Keratinocyte (primary cell): ENCODE measurements around the gene SPTBN4. TPM values are rescaled to one million over a fixed set of nuclear protein-coding genes. Genes with fewer than 3 reads are reported as not detected.

Experiments used
- DNase-seq: peaks from one replicate; pipeline ENCODE4 v3.0.0-alpha.2; 2011; ENCODE audit warnings: low read depth, missing footprints, low spot score
- FAIRE-seq: peaks from 2 replicates; lab custom pipeline; 2011; peaks lifted over from hg19 to GRCh38; lab: Jason Lieb, UNC
- H2AFZ ChIP-seq: 2 replicates; pipeline ENCODE4 v1.6.0; 2012; ENCODE audit warnings: low read length, control low read depth, inconsistent platforms; ENCODE audit not compliant: control insufficient read depth
- H3K27ac ChIP-seq: 2 replicates; pipeline ENCODE4 v1.5.1; 2011; ENCODE audit warnings: low read length; ENCODE audit not compliant: control insufficient read depth, insufficient read depth
- H3K27me3 ChIP-seq: 3 replicates; pipeline ENCODE4 v1.6.0; 2011; ENCODE audit warnings: low read length; ENCODE audit not compliant: control insufficient read depth, insufficient read depth; ENCODE audit errors: extremely low read depth
- H3K36me3 ChIP-seq, 2 experiments: 2 replicates in 1 of 2; 3 replicates in 1 of 2; pipeline ENCODE4 v1.5.1; 2011; ENCODE audit warnings: low read length in 2 of 2, mild to moderate bottlenecking in 1 of 2; ENCODE audit not compliant: control insufficient read depth in 2 of 2, insufficient read depth in 2 of 2; ENCODE audit errors: extremely low read depth in 1 of 2
- H3K4me1 ChIP-seq: 3 replicates; pipeline ENCODE4 v1.5.1; 2011; ENCODE audit warnings: low read length; ENCODE audit not compliant: control insufficient read depth, insufficient read depth; ENCODE audit errors: extremely low read depth
- H3K4me2 ChIP-seq: 3 replicates; pipeline ENCODE4 v1.6.0; 2011; ENCODE audit warnings: low read depth, low read length; ENCODE audit not compliant: control insufficient read depth, insufficient read depth; ENCODE audit errors: extremely low read depth
- H3K4me3 ChIP-seq, 3 experiments: fragments of 200-600 bp in 1 of 3; sonication (generic) in 1 of 3; 2 replicates in 2 of 3; 3 replicates in 1 of 3; pipeline ENCODE4 v1.5.1; 2011 to 2016; ENCODE audit warnings: low read length in 3 of 3, mild to moderate bottlenecking in 3 of 3, control low read depth in 2 of 3, inconsistent platforms in 1 of 3, low read depth in 1 of 3, mixed read lengths in 1 of 3, mixed run types in 1 of 3, moderate library complexity in 1 of 3; ENCODE audit not compliant: control insufficient read depth in 2 of 3, insufficient read depth in 2 of 3; ENCODE audit errors: extremely low read depth in 1 of 3
- H3K79me2 ChIP-seq: 2 replicates; pipeline ENCODE4 v1.6.0; 2012; ENCODE audit warnings: low read length; ENCODE audit not compliant: control insufficient read depth, insufficient read depth
- H3K9ac ChIP-seq: 3 replicates; pipeline ENCODE4 v1.6.0; 2011; ENCODE audit warnings: low read length; ENCODE audit not compliant: control insufficient read depth, insufficient read depth; ENCODE audit errors: extremely low read depth
- H3K9me1 ChIP-seq: 3 replicates; pipeline ENCODE4 v1.6.0; 2011; ENCODE audit warnings: low read length; ENCODE audit not compliant: control insufficient read depth, insufficient read depth; ENCODE audit errors: extremely low read depth
- H3K9me3 ChIP-seq: 2 replicates; pipeline ENCODE4 v1.5.1; 2012; ENCODE audit warnings: low read depth, low read length; ENCODE audit not compliant: control insufficient read depth
- H4K20me1 ChIP-seq: 3 replicates; pipeline ENCODE4 v1.6.0; 2011; ENCODE audit warnings: low read length; ENCODE audit not compliant: control insufficient read depth, insufficient read depth; ENCODE audit errors: extremely low read depth
- CTCF ChIP-seq, 3 experiments: IDR thresholded peaks in 1 of 3; conservative IDR thresholded peaks in 1 of 3; optimal IDR thresholded peaks in 1 of 3; 2 replicates in 2 of 3; 3 replicates in 1 of 3; pipeline versions ENCODE3 to v1.5.1; 2011; ENCODE audit warnings: low read length in 3 of 3, mild to moderate bottlenecking in 3 of 3, moderate library complexity in 2 of 3, control low read depth in 1 of 3, inconsistent platforms in 1 of 3; ENCODE audit not compliant: insufficient read depth in 2 of 3; ENCODE audit errors: extremely low read depth in 1 of 3
- EZH2 ChIP-seq: IDR thresholded peaks from one replicate; pipeline ENCODE4 v1.6.1; 2012; ENCODE audit warnings: inconsistent platforms, mild to moderate bottlenecking, low read length, moderate library complexity
- dilution Hi-C: fragments of 300-500 bp; cut with MboI; formaldehyde crosslinking; loops from one replicate; pipeline ENCODE4 v1.7.0; 2020; ENCODE audit warnings: low sequenced_read_pairs; ENCODE audit not compliant: extremely low pct_ligation_motif_present
- polyA plus RNA-seq, 5 experiments: library from polyadenylated mRNA; depleted of rRNA in 3 of 5; stranded (reverse) in 3 of 5; stranded (forward) in 1 of 5; unstranded in 1 of 5; fragments of >200 nt; gene quantifications; 1 replicate in 1 of 5; 2 replicates in 3 of 5; 3 replicates in 1 of 5; pipeline versions ENCODE4 v1.2.1 to v1.2.3, GENCODE V29; 2011 to 2012; ENCODE audit warnings: missing spikeins in 2 of 5, low read depth in 1 of 5, low replicate concordance in 1 of 5

The SPTBN4 gene
- polyA plus RNA-seq, 1 donor (not counting 4 experiments of a cell fraction or from before 2014, with no cell fraction given): 0.17 TPM

- H3K9ac ChIP-seq: no peak overlapping the region
- H3K9me3 ChIP-seq: no peaks in the 10 kb centered on the region
- TF ChIP-seq EZH2 (no peak), CTCF (optimal IDR thresholded peaks at IDR 0.05 in 1 of 3, IDR thresholded peaks at IDR 0.05 in 1 of 3, conservative IDR thresholded peaks at IDR 0.05 in 1 of 3; ENCODE audit: extremely low read depth in 1 of 3, insufficient read depth in 2 of 3, low read length in 3 of 3) (no peak)
- FAIRE-seq: no peak
- H3K27me3 ChIP-seq: no peaks in the 10 kb centered on the region
- H2AFZ ChIP-seq: no peak overlapping the region
- no peak overlapping the region for H3K27ac ChIP-seq
- H3K4me2 ChIP-seq: no peak overlapping the region
- H3K36me3 ChIP-seq: no peaks in the 10 kb centered on the region
- no peaks in the 10 kb centered on the region for H3K4me1 ChIP-seq
- no peaks in the 10 kb centered on the region for H3K79me2 ChIP-seq
- no peaks in the 10 kb centered on the region for H4K20me1 ChIP-seq
- no peak overlapping the region for H3K4me3 ChIP-seq
- H3K9me1 ChIP-seq: no peaks in the 10 kb centered on the region
- dilution Hi-C loops: no loop called here
- DNase-seq: no peak
Observed at GRCh38 chr19:40501599-40501998, 34.8 kb downstream of the SPTBN4 start.

- Histone ChIP-seq H4K20me1 (no peaks in the 10 kb centered on the region), H3K27me3 (no peaks in the 10 kb centered on the region), H3K36me3 (no peaks in the 10 kb centered on the region), H3K27ac (no peak overlapping the region), H3K4me3 (no peak overlapping the region), H3K9ac (no peak overlapping the region), H2AFZ (no peak overlapping the region), H3K9me3 (no peaks in the 10 kb centered on the region), H3K79me2 (no peaks in the 10 kb centered on the region), H3K4me1 (no peaks in the 10 kb centered on the region), H3K9me1 (no peaks in the 10 kb centered on the region), H3K4me2 (no peak overlapping the region)
- FAIRE-seq: no peak
- no peak for DNase-seq
- TF ChIP-seq EZH2: no peak
- TF ChIP-seq CTCF (optimal IDR thresholded peaks at IDR 0.05 in 1 of 3, IDR thresholded peaks at IDR 0.05 in 1 of 3, conservative IDR thresholded peaks at IDR 0.05 in 1 of 3; ENCODE audit: extremely low read depth in 1 of 3, insufficient read depth in 2 of 3, low read length in 3 of 3): no peak
- dilution Hi-C loops: no loop called here
Observed at GRCh38 chr19:40502081-40502480, 35.3 kb downstream of the SPTBN4 start.
